Suprapubic skin (tissue), 3 donors: ENCODE results near the gene MAP4.

Experiments used
- EP300 ChIP-seq: sonication (generic); formaldehyde crosslinking; IDR thresholded peaks from one replicate; pipeline ENCODE4 v1.6.1; 2017; ENCODE audit warnings: antibody characterized with exemption
- POLR2A ChIP-seq, 2 donors: fragments of 450-650 bp; IDR thresholded peaks; one replicate each; pipeline ENCODE4 v1.6.1; 2017; ENCODE audit warnings: antibody characterized with exemption in 2 of 2, mild to moderate bottlenecking in 2 of 2, moderate library complexity in 2 of 2
- TF ChIP-seq, protein P1 (sequence below), 2 donors: fragments of 200-600 bp in 1 of 2; fragments of 450-650 bp in 1 of 2; sonication (generic) in 1 of 2; IDR thresholded peaks; one replicate each; pipeline ENCODE4 v1.5.1; 2016 to 2019; ENCODE audit warnings: antibody characterized with exemption in 2 of 2, mild to moderate bottlenecking in 1 of 2, moderate library complexity in 1 of 2

DNA sequence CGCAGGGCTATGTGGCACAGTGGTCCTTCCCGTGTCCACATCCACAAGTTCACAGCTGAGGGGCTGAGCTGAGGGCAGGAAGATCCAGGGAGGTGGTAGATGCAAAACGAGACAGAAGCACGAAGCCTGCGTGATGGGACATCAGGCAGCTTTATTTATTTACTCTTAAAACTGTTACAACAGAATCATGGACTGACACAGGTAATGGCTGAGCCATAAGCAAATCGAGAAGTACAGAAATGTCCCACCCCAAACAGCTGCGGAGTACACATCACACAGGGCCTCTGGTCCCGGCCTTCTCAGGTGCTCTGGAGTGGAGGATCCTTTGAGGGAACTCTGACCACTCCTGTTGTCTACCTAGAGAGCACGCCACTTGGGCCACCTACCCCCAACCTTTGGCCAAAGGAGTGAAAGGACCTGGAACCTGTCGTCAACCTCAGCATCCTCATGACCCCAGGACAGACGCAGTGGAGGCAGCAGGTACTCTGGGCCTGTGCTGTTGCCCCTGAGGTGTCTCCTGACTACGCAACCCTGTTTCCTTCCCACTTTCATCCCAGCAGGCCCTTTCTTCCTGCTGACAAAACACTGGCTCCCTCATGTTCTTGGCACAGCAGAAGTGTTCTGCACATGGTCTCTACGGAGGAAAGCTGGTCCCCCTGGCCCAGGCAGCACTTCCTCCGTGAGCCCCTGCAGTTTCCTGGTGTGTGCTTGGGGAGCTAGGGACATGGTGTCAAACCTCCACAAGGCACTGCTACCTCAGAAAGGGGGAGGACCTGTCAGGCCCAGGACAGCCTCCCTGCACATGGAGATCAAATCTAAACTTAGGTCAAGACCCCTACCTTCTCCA is 165.4 kb downstream of the MAP4 start:
- TF ChIP-seq, protein P1, sequence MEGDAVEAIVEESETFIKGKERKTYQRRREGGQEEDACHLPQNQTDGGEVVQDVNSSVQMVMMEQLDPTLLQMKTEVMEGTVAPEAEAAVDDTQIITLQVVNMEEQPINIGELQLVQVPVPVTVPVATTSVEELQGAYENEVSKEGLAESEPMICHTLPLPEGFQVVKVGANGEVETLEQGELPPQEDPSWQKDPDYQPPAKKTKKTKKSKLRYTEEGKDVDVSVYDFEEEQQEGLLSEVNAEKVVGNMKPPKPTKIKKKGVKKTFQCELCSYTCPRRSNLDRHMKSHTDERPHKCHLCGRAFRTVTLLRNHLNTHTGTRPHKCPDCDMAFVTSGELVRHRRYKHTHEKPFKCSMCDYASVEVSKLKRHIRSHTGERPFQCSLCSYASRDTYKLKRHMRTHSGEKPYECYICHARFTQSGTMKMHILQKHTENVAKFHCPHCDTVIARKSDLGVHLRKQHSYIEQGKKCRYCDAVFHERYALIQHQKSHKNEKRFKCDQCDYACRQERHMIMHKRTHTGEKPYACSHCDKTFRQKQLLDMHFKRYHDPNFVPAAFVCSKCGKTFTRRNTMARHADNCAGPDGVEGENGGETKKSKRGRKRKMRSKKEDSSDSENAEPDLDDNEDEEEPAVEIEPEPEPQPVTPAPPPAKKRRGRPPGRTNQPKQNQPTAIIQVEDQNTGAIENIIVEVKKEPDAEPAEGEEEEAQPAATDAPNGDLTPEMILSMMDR (IDR thresholded peaks at IDR 0.05) = no peak
- TF ChIP-seq POLR2A (IDR thresholded peaks at IDR 0.05) (no peak), EP300 (no peak)
